ENCODE data around the gene VWC2L.

Gene VWC2L

GRCh38 chr2:214471382-214471781 lies 60.5 kb downstream of the VWC2L start:
- TF ChIP-seq CTCF (IDR thresholded peaks at IDR 0.05): no peak

- no peak for TF ChIP-seq CTCF (IDR thresholded peaks at IDR 0.05)
These were observed 61.1 kb downstream of the VWC2L start for GRCh38 chr2:214471990-214472389.

GRCh38 chr2:214477305-214477704 lies 66.5 kb downstream of the VWC2L start:
- TF ChIP-seq CTCF (IDR thresholded peaks at IDR 0.05): no peak

GRCh38 chr2:214481204-214481603 lies 70.3 kb downstream of the VWC2L start:
- no peak for TF ChIP-seq CTCF (IDR thresholded peaks at IDR 0.05)

- no peak for TF ChIP-seq CTCF (IDR thresholded peaks at IDR 0.05)
These were observed 71.9 kb downstream of the VWC2L start for GRCh38 chr2:214482728-214483127.

- no peak for TF ChIP-seq CTCF (IDR thresholded peaks at IDR 0.05)
These were observed 73.4 kb downstream of the VWC2L start for GRCh38 chr2:214484239-214484638.

- no peak for TF ChIP-seq CTCF (IDR thresholded peaks at IDR 0.05)
These were observed 73.8 kb downstream of the VWC2L start for GRCh38 chr2:214484701-214485100.

GRCh38 chr2:214489181-214489580 lies 78.3 kb downstream of the VWC2L start:
- TF ChIP-seq CTCF (IDR thresholded peaks at IDR 0.05): no peak

Data from LNCAP (cell line).